HG03432 (cell line): ENCODE measurements around the gene DUSP7.

ENCODE experiments used
- ATAC-seq: cut with Tn5 transposase; IDR thresholded peaks from one replicate; pipeline ENCODE4 v1.9.1; 2021; ENCODE audit warnings: mild to moderate bottlenecking, moderate library complexity; ENCODE audit not compliant: unreplicated experiment

Gene DUSP7

GRCh38 chr3:52086976-52087663, 30.7 kb upstream of the DUSP7 start:
- ATAC-seq = peak; percentile 39

- ATAC-seq = no peak
Measured at GRCh38 chr3:52086461-52086860, 30.1 kb upstream of the DUSP7 start.

- ATAC-seq = no peak
Measured at GRCh38 chr3:52085681-52086282, 29.4 kb upstream of the DUSP7 start.

GRCh38 chr3:52084954-52085680, 28.7 kb upstream of the DUSP7 start:
- ATAC-seq = no peak

GRCh38 chr3:52084216-52084945, 28.0 kb upstream of the DUSP7 start:
- ATAC-seq = no peak

- no peak for ATAC-seq
Measured at GRCh38 chr3:52083556-52084087, 27.3 kb upstream of the DUSP7 start.

GRCh38 chr3:52082951-52083350, 26.6 kb upstream of the DUSP7 start:
- no peak for ATAC-seq

- ATAC-seq = no peak
Measured at GRCh38 chr3:52080830-52081719, 24.7 kb upstream of the DUSP7 start.

- no peak for ATAC-seq
Measured at GRCh38 chr3:52079958-52080357, 23.6 kb upstream of the DUSP7 start.

- ATAC-seq = no peak
Measured at GRCh38 chr3:52078781-52079560, 22.6 kb upstream of the DUSP7 start.

GRCh38 chr3:52077925-52078324, 21.6 kb upstream of the DUSP7 start:
- no peak for ATAC-seq

GRCh38 chr3:52076896-52077780, 20.8 kb upstream of the DUSP7 start:
- ATAC-seq = no peak

- ATAC-seq = no peak
Measured at GRCh38 chr3:52073490-52073889, 17.1 kb upstream of the DUSP7 start.

GRCh38 chr3:52072471-52072870, 16.1 kb upstream of the DUSP7 start:
- no peak for ATAC-seq

GRCh38 chr3:52072020-52072419, 15.6 kb upstream of the DUSP7 start:
- no peak for ATAC-seq

- ATAC-seq = no peak
Measured at GRCh38 chr3:52070724-52071621, 14.6 kb upstream of the DUSP7 start.

GRCh38 chr3:52069855-52070254, 13.5 kb upstream of the DUSP7 start:
- no peak for ATAC-seq
